ENCODE data around the gene DIPK1C. TPM values are rescaled to one million over a fixed set of nuclear protein-coding genes. Genes with fewer than 3 reads are reported as not detected.

The DIPK1C gene
- total and polyA plus RNA-seq, 2 donors (not counting 1 experiment from before 2014, with no cell fraction given), result not detected

DNA sequence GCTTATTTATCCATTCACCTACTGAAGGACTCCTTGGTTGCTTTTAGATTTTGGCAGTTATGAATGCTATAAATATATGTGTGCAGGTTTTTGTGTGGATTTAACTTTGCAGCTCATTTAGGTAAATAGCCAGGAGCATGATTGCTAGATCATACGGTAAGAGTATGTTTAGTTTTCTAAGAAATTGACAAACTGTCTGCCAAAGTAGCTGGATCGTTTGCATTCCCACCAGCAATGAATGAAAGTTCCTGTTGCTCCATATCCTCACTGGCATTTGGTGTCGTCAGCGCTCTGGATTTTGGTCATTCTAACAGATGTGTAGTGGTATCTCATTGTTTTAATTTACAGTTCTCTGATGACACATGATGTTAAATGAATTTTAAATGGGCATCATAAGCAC lies 8.7 kb upstream of the DIPK1C start:
- Histone ChIP-seq H3K9me3 (ENCODE audit: control insufficient read depth, insufficient read depth, low read depth, low read length) (no peaks in the 10 kb centered on the region), H2AFZ (ENCODE audit: low read length) (no peak overlapping the region), H4K20me1 (ENCODE audit: control insufficient read depth, extremely low read depth, insufficient read depth, low read length) (no peaks in the 10 kb centered on the region), H3K4me3 (replicated peaks in 1 of 4; ENCODE audit: control extremely low read depth in 1 of 4, insufficient read depth in 1 of 4, low read depth in 3 of 4, low read length in 4 of 4) (no peak overlapping the region), H3K79me2 (ENCODE audit: control insufficient read depth, insufficient read depth, low read length) (no peaks in the 10 kb centered on the region), H3K4me1 (ENCODE audit: control insufficient read depth, extremely low read depth, insufficient read depth, low read length) (no peaks in the 10 kb centered on the region), H3K27me3 (ENCODE audit: control insufficient read depth, insufficient read depth, low read length) (no peaks in the 10 kb centered on the region), H3K9ac (ENCODE audit: insufficient read depth, low read length) (no peak overlapping the region), H3K27ac (ENCODE audit: insufficient read depth, low read length) (no peak overlapping the region), H3K4me2 (ENCODE audit: extremely low read depth, insufficient read depth, low read length) (no peak overlapping the region), H3K36me3 (ENCODE audit: control insufficient read depth, insufficient read depth, low read length) (no peaks in the 10 kb centered on the region)
- no peak for DNase-seq (ENCODE audit: low read depth in 2 of 2)
- TF ChIP-seq, protein P1, sequence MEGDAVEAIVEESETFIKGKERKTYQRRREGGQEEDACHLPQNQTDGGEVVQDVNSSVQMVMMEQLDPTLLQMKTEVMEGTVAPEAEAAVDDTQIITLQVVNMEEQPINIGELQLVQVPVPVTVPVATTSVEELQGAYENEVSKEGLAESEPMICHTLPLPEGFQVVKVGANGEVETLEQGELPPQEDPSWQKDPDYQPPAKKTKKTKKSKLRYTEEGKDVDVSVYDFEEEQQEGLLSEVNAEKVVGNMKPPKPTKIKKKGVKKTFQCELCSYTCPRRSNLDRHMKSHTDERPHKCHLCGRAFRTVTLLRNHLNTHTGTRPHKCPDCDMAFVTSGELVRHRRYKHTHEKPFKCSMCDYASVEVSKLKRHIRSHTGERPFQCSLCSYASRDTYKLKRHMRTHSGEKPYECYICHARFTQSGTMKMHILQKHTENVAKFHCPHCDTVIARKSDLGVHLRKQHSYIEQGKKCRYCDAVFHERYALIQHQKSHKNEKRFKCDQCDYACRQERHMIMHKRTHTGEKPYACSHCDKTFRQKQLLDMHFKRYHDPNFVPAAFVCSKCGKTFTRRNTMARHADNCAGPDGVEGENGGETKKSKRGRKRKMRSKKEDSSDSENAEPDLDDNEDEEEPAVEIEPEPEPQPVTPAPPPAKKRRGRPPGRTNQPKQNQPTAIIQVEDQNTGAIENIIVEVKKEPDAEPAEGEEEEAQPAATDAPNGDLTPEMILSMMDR (conservative IDR thresholded peaks at IDR 0.05 in 1 of 2, IDR thresholded peaks at IDR 0.05 in 1 of 2; ENCODE audit: low read depth in 1 of 2, low read length in 2 of 2), result no peak
- TF ChIP-seq EZH2 (IDR thresholded peaks at IDR 0.05; ENCODE audit: low read length, missing control alignments), result no peak

DNA sequence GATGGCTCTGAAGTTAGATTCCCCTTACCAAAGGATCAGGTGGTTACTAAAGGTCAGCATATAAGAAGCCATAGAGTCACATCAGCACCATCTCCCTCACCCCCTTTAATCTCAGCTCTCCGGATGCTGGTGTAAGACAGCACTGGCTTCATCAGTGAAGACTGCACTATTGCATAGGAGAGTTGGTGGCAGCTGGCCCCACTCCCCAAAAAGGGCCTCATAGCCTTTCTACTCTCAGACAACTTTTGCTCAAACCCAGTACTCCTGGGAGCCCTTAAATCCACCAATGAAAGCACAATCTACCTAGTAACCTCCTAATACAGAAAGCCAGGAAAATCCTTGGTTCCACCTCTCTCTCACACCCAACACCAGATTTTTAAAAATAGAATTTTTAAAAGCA lies 6.9 kb upstream of the DIPK1C start:
- DNase-seq (ENCODE audit: low read depth in 2 of 2), result no peak
- Histone ChIP-seq H3K9me3 (ENCODE audit: control insufficient read depth, insufficient read depth, low read depth, low read length) (no peaks in the 10 kb centered on the region), H3K27ac (ENCODE audit: insufficient read depth, low read length) (no peak overlapping the region), H3K4me2 (ENCODE audit: extremely low read depth, insufficient read depth, low read length) (no peak overlapping the region), H4K20me1 (ENCODE audit: control insufficient read depth, extremely low read depth, insufficient read depth, low read length) (no peaks in the 10 kb centered on the region), H3K9ac (ENCODE audit: insufficient read depth, low read length) (no peak overlapping the region), H2AFZ (ENCODE audit: low read length) (no peak overlapping the region), H3K4me1 (ENCODE audit: control insufficient read depth, extremely low read depth, insufficient read depth, low read length) (no peaks in the 10 kb centered on the region), H3K4me3 (replicated peaks in 1 of 4; ENCODE audit: control extremely low read depth in 1 of 4, insufficient read depth in 1 of 4, low read depth in 3 of 4, low read length in 4 of 4) (no peak overlapping the region), H3K79me2 (ENCODE audit: control insufficient read depth, insufficient read depth, low read length) (no peaks in the 10 kb centered on the region), H3K27me3 (ENCODE audit: control insufficient read depth, insufficient read depth, low read length) (peaks cover 2% of the 10 kb centered on the region), H3K36me3 (ENCODE audit: control insufficient read depth, insufficient read depth, low read length) (no peaks in the 10 kb centered on the region)
- TF ChIP-seq EZH2 (IDR thresholded peaks at IDR 0.05; ENCODE audit: low read length, missing control alignments), result no peak
- TF ChIP-seq, protein P1 (conservative IDR thresholded peaks at IDR 0.05 in 1 of 2, IDR thresholded peaks at IDR 0.05 in 1 of 2; ENCODE audit: low read depth in 1 of 2, low read length in 2 of 2), result no peak

DNA sequence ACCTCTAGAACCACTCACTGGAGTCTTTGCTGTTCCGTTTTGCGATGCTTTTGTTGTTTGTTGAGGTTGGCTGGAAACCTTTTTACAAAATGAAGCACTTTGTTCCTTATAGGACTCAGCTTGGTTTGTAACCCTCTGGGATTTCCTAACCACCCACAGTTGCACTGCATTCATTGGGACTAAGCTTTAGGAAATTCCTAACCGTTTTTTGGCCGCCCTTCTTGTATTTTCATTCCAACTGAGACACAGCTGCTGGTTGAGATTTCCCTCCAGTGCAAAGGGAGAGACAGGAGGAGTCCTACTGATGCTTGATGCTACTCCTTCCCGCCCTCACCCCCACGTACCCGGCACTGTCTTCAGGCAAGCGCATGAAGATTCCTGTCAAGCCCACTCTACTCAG lies 6.1 kb upstream of the DIPK1C start:
- H3K4me2 ChIP-seq (ENCODE audit: extremely low read depth, insufficient read depth, low read length), result no peak overlapping the region
- TF ChIP-seq, protein P1 (conservative IDR thresholded peaks at IDR 0.05 in 1 of 2, IDR thresholded peaks at IDR 0.05 in 1 of 2; ENCODE audit: low read depth in 1 of 2, low read length in 2 of 2), result no peak
- TF ChIP-seq EZH2 (IDR thresholded peaks at IDR 0.05; ENCODE audit: low read length, missing control alignments), result no peak
- H3K27me3 ChIP-seq (ENCODE audit: control insufficient read depth, insufficient read depth, low read length), result peaks cover 9% of the 10 kb centered on the region
- H4K20me1 ChIP-seq (ENCODE audit: control insufficient read depth, extremely low read depth, insufficient read depth, low read length), result no peaks in the 10 kb centered on the region
- no peak overlapping the region for H3K9ac ChIP-seq (ENCODE audit: insufficient read depth, low read length)
- H3K27ac ChIP-seq (ENCODE audit: insufficient read depth, low read length), result no peak overlapping the region
- H3K4me3 ChIP-seq (replicated peaks in 1 of 4; ENCODE audit: control extremely low read depth in 1 of 4, insufficient read depth in 1 of 4, low read depth in 3 of 4, low read length in 4 of 4), result no peak overlapping the region
- no peaks in the 10 kb centered on the region for H3K79me2 ChIP-seq (ENCODE audit: control insufficient read depth, insufficient read depth, low read length)
- H3K9me3 ChIP-seq (ENCODE audit: control insufficient read depth, insufficient read depth, low read depth, low read length), result no peaks in the 10 kb centered on the region
- no peaks in the 10 kb centered on the region for H3K4me1 ChIP-seq (ENCODE audit: control insufficient read depth, extremely low read depth, insufficient read depth, low read length)
- no peak for DNase-seq (ENCODE audit: low read depth in 2 of 2)
- H3K36me3 ChIP-seq (ENCODE audit: control insufficient read depth, insufficient read depth, low read length), result no peaks in the 10 kb centered on the region
- H2AFZ ChIP-seq (ENCODE audit: low read length), result no peak overlapping the region

All from fibroblast of lung (primary cell).